GM23338 (cell line): ENCODE data around the gene CRYBG1. TPM values are rescaled to one million over a fixed set of nuclear protein-coding genes. Genes with fewer than 3 reads are reported as not detected.

Experiments
- ATAC-seq: fragments of 200-7000 bp; cut with Tn5 transposase; 3 replicates; pipeline ENCODE4 v1.9.1; 2020
- DNase-seq: peaks from one replicate; pipeline ENCODE4 v3.0.0-alpha.2; 2015; ENCODE audit warnings: low spot score
- H2AFZ ChIP-seq: fragments of 200-600 bp; sonication (generic); 2 replicates; pipeline ENCODE4 v1.8.0; 2016; ENCODE audit warnings: antibody characterized with exemption, mild to moderate bottlenecking, moderate library complexity
- H3F3A ChIP-seq: fragments of 200-600 bp; sonication (generic); replicated peaks from 2 replicates; pipeline ENCODE4 v1.8.0; 2017; ENCODE audit warnings: antibody characterized with exemption, mixed run types, low read depth
- H3K27ac ChIP-seq: fragments of 200-600 bp; sonication (generic); 2 replicates; pipeline ENCODE4 v1.6.1; 2016; ENCODE audit warnings: low read depth
- H3K27me3 ChIP-seq: fragments of 200-600 bp; sonication (generic); 2 replicates; pipeline ENCODE4 v1.8.0; 2016; ENCODE audit warnings: mild to moderate bottlenecking, mixed run types, moderate library complexity; ENCODE audit not compliant: insufficient read depth
- H3K36me3 ChIP-seq: fragments of 200-600 bp; sonication (generic); 2 replicates; pipeline ENCODE4 v1.8.0; 2016; ENCODE audit warnings: mild to moderate bottlenecking; ENCODE audit not compliant: insufficient read depth
- H3K4me1 ChIP-seq: fragments of 200-600 bp; sonication (generic); 2 replicates; pipeline ENCODE4 v1.8.0; 2016; ENCODE audit warnings: mild to moderate bottlenecking, moderate library complexity; ENCODE audit not compliant: insufficient read depth
- H3K4me2 ChIP-seq: fragments of 200-600 bp; sonication (generic); 2 replicates; pipeline ENCODE4 v1.7.1; 2017; ENCODE audit warnings: mixed run types
- H3K4me3 ChIP-seq: fragments of 200-600 bp; sonication (generic); 2 replicates; pipeline ENCODE4 v1.6.1; 2016; ENCODE audit warnings: mixed run types
- H3K79me2 ChIP-seq: fragments of 200-600 bp; sonication (generic); replicated peaks from 2 replicates; pipeline ENCODE4 v1.8.0; 2017; ENCODE audit warnings: mild to moderate bottlenecking; ENCODE audit not compliant: insufficient read depth
- H3K9me2 ChIP-seq: fragments of 200-600 bp; sonication (generic); 2 replicates; pipeline ENCODE4 v1.8.0; 2017; ENCODE audit not compliant: insufficient read depth
- H4K20me1 ChIP-seq: fragments of 200-600 bp; sonication (generic); replicated peaks from 2 replicates; pipeline ENCODE4 v1.8.0; 2017; ENCODE audit warnings: mild to moderate bottlenecking; ENCODE audit not compliant: insufficient read depth
- H3K27ac Mint-ChIP-seq: 2 replicates; pipeline ENCODE4 v1.8.0; 2020; ENCODE audit warnings: inconsistent platforms, mild to moderate bottlenecking, moderate library complexity, mixed read lengths
- H3K27me3 Mint-ChIP-seq: 3 replicates; pipeline ENCODE4 v1.8.0; 2022; ENCODE audit warnings: low read depth, mild to moderate bottlenecking, moderate library complexity, mixed read lengths, inconsistent platforms; ENCODE audit not compliant: insufficient read depth, poor library complexity
- H3K36me3 Mint-ChIP-seq: 3 replicates; pipeline ENCODE4 v1.8.0; 2021; ENCODE audit warnings: low read depth, mild to moderate bottlenecking, inconsistent platforms, moderate library complexity, mixed read lengths
- H3K4me1 Mint-ChIP-seq: 3 replicates; pipeline ENCODE4 v1.8.0; 2020; ENCODE audit warnings: mild to moderate bottlenecking, inconsistent platforms, mixed read lengths
- H3K4me3 Mint-ChIP-seq: 3 replicates; pipeline ENCODE4 v1.8.0; 2021; ENCODE audit warnings: moderate library complexity, mild to moderate bottlenecking, inconsistent platforms, mixed read lengths
- H3K9me3 Mint-ChIP-seq: 3 replicates; pipeline ENCODE4 v1.8.0; 2020; ENCODE audit warnings: moderate library complexity, mild to moderate bottlenecking, inconsistent platforms, mixed read lengths
- CREB1 ChIP-seq: fragments of 250-450 bp; sonication (Bioruptor Pico); IDR thresholded peaks from 2 replicates; pipeline ENCODE4 v1.5.0; 2020; ENCODE audit warnings: low read depth, mild to moderate bottlenecking, moderate library complexity
- CTCF ChIP-seq, 2 experiments: fragments of 200-600 bp in 1 of 2; sonication (generic) in 1 of 2; conservative IDR thresholded peaks; 2 replicates each; pipeline versions ENCODE4 v1.5.1 to v1.6.1; 2016 to 2017; ENCODE audit warnings: antibody characterized with exemption in 2 of 2, low read depth in 2 of 2, mild to moderate bottlenecking in 2 of 2, moderate library complexity in 1 of 2
- ETS1 ChIP-seq: IDR thresholded peaks from 2 replicates; pipeline ENCODE4 v1.6.1; 2016; ENCODE audit warnings: antibody characterized with exemption
- EZH2 ChIP-seq: fragments of 200-600 bp; sonication (generic); IDR thresholded peaks from one replicate; pipeline ENCODE4 v1.8.0; 2017; ENCODE audit warnings: antibody characterized with exemption, mild to moderate bottlenecking, low read depth; ENCODE audit not compliant: unreplicated experiment
- EZH2phosphoT487 ChIP-seq: fragments of 200-600 bp; sonication (generic); IDR thresholded peaks from one replicate; pipeline ENCODE4 v1.8.1; 2018; ENCODE audit warnings: antibody characterized with exemption; ENCODE audit not compliant: unreplicated experiment
- JUNB ChIP-seq: IDR thresholded peaks from one replicate; pipeline ENCODE4 v1.6.1; 2016; ENCODE audit warnings: antibody characterized with exemption; ENCODE audit not compliant: unreplicated experiment
- NANOG ChIP-seq: IDR thresholded peaks from 2 replicates; pipeline ENCODE4 v1.6.1; 2016; ENCODE audit warnings: antibody characterized with exemption, borderline replicate concordance
- POLR2AphosphoS5 ChIP-seq: IDR thresholded peaks from 2 replicates; pipeline ENCODE4 v1.6.1; 2016; ENCODE audit warnings: antibody characterized with exemption, low read depth
- REST ChIP-seq: IDR thresholded peaks from one replicate; pipeline ENCODE4 v1.6.1; 2018; ENCODE audit warnings: antibody characterized with exemption; ENCODE audit not compliant: unreplicated experiment
- STAT1 ChIP-seq: IDR thresholded peaks from one replicate; pipeline ENCODE4 v1.6.1; 2016; ENCODE audit warnings: antibody characterized with exemption; ENCODE audit not compliant: unreplicated experiment
- ZNF114 ChIP-seq: fragments of 250-450 bp; sonication (Bioruptor Pico); IDR thresholded peaks from 2 replicates; pipeline ENCODE4 v1.5.0; 2020; ENCODE audit warnings: mild to moderate bottlenecking, moderate library complexity
- ZNF331 ChIP-seq: fragments of 250-450 bp; sonication (Bioruptor Pico); IDR thresholded peaks from 2 replicates; pipeline ENCODE4 v1.5.0; 2020; ENCODE audit warnings: low read depth, mild to moderate bottlenecking, moderate library complexity
- ZNF462 ChIP-seq: fragments of 250-450 bp; sonication (Bioruptor Pico); IDR thresholded peaks from 2 replicates; pipeline ENCODE4 v1.5.0; 2020; ENCODE audit warnings: mild to moderate bottlenecking, moderate library complexity
- polyA plus RNA-seq: library from polyadenylated mRNA; unstranded; fragments of >200 nt; fragmentation: Nextera tagmentation; extraction: Ambion mirVana; gene quantifications from 2 replicates; pipeline ENCODE4 v1.2.1, GENCODE V29; 2016
- total RNA-seq: library from RNA; depleted of rRNA; stranded (reverse); fragments of >200 nt; shearing (Covaris generic); gene quantifications from 2 replicates; pipeline ENCODE4 v1.2.3, GENCODE V29; 2014

CRYBG1 gene
- total and polyA plus RNA-seq, 2 experiments from 2014 or later = 3.7 to 17.2 TPM

- ATAC-seq = no peak
- TF ChIP-seq CREB1 (CRISPR knock-in tag) = no peak
- TF ChIP-seq REST = no peak
- TF ChIP-seq EZH2phosphoT487 = no peak
- TF ChIP-seq POLR2AphosphoS5 = no peak
- TF ChIP-seq STAT1 = no peak
- TF ChIP-seq ZNF331 (CRISPR knock-in tag) = no peak
- TF ChIP-seq NANOG = no peak
- no peak for TF ChIP-seq ETS1
- TF ChIP-seq CTCF (conservative IDR thresholded peaks at IDR 0.05; ENCODE audit: low read depth in 2 of 2) = no peak
- no peak for TF ChIP-seq EZH2
- TF ChIP-seq JUNB = no peak
- TF ChIP-seq ZNF462 = no peak
- no peak for TF ChIP-seq ZNF114 (CRISPR knock-in tag)
- DNase-seq = no peak
- no peaks in the 10 kb centered on the region for H3K36me3 Mint-ChIP-seq
- Histone ChIP-seq H3F3A (no peaks in the 10 kb centered on the region), H3K27me3 (no peaks in the 10 kb centered on the region), H3K36me3 (no peaks in the 10 kb centered on the region), H3K79me2 (no peaks in the 10 kb centered on the region), H3K4me3 (no peak overlapping the region), H3K27ac (no peak overlapping the region), H3K4me2 (no peak overlapping the region), H3K4me1 (no peaks in the 10 kb centered on the region), H2AFZ (no peak overlapping the region), H4K20me1 (no peaks in the 10 kb centered on the region), H3K9me2 (no peaks in the 10 kb centered on the region)
- H3K4me3 Mint-ChIP-seq = no peak overlapping the region
- no peaks in the 10 kb centered on the region for H3K9me3 Mint-ChIP-seq
- no peak overlapping the region for H3K27ac Mint-ChIP-seq
- no peaks in the 10 kb centered on the region for H3K27me3 Mint-ChIP-seq
- no peaks in the 10 kb centered on the region for H3K4me1 Mint-ChIP-seq
Measured at GRCh38 chr6:106475284-106475683, 114.8 kb downstream of the CRYBG1 start.
